HepG2 (cell line): Measurements from ENCODE around the gene NUDT13. TPM values are rescaled to one million over a fixed set of nuclear protein-coding genes. Genes with fewer than 3 reads are reported as not detected.

ENCODE experiments used
- ADNP ChIP-seq: sonication (generic); formaldehyde crosslinking; IDR thresholded peaks from 2 replicates; pipeline ENCODE4 v1.4.0; 2020; ENCODE audit warnings: missing genetic modification reagents
- CBX1 ChIP-seq: IDR thresholded peaks from one replicate; pipeline ENCODE4 v1.6.1; 2016; ENCODE audit warnings: antibody characterized with exemption, low read depth
- DR1 ChIP-seq: sonication (generic); formaldehyde crosslinking; IDR thresholded peaks from 2 replicates; pipeline ENCODE4 v1.8.0; 2021; ENCODE audit warnings: mild to moderate bottlenecking, missing genetic modification reagents, inconsistent platforms
- FOXM1 ChIP-seq: sonication (generic); formaldehyde crosslinking; IDR thresholded peaks from 2 replicates; pipeline ENCODE4 v1.5.0; 2020; ENCODE audit warnings: missing genetic modification reagents
- HHEX ChIP-seq: IDR thresholded peaks from 2 replicates; pipeline ENCODE4 v1.6.1; 2016; ENCODE audit warnings: control low read depth
- KLF15 ChIP-seq: sonication (generic); formaldehyde crosslinking; IDR thresholded peaks from 2 replicates; pipeline ENCODE4 v1.8.1; 2023; ENCODE audit warnings: borderline replicate concordance, mild to moderate bottlenecking, inconsistent platforms, missing genetic modification reagents, mixed read lengths
- PHB2 ChIP-seq: fragments of 450-650 bp; IDR thresholded peaks from 2 replicates; pipeline ENCODE4 v1.6.1; 2018; ENCODE audit not compliant: partially characterized antibody
- POGZ ChIP-seq: sonication (generic); formaldehyde crosslinking; IDR thresholded peaks from 2 replicates; pipeline ENCODE4 v1.4.0; 2020; ENCODE audit warnings: mild to moderate bottlenecking, missing genetic modification reagents
- RBM39 ChIP-seq: fragments of 200-400 bp; formaldehyde crosslinking; IDR thresholded peaks from one replicate; pipeline ENCODE4 v1.6.1; 2018; ENCODE audit warnings: antibody characterized with exemption, mild to moderate bottlenecking, low read depth, low read length; ENCODE audit not compliant: poor library complexity, severe bottlenecking
- WIZ ChIP-seq: sonication (generic); formaldehyde crosslinking; IDR thresholded peaks from 2 replicates; pipeline ENCODE4 v1.5.1; 2020; ENCODE audit warnings: mild to moderate bottlenecking, missing genetic modification reagents
- ZBTB20 ChIP-seq: sonication (generic); formaldehyde crosslinking; IDR thresholded peaks from 2 replicates; pipeline ENCODE4 v1.8.1; 2023; ENCODE audit warnings: missing genetic modification reagents, low read depth, mild to moderate bottlenecking, borderline replicate concordance
- ZIK1 ChIP-seq: sonication (generic); formaldehyde crosslinking; IDR thresholded peaks from 2 replicates; pipeline ENCODE4 v1.5.0; 2020; ENCODE audit warnings: mild to moderate bottlenecking, low read depth, missing genetic modification reagents, borderline replicate concordance
- ZMAT3 ChIP-seq: sonication (generic); formaldehyde crosslinking; conservative IDR thresholded peaks from 2 replicates; pipeline ENCODE4 v1.7.0; 2021; ENCODE audit warnings: missing genetic modification reagents
- ZNF253 ChIP-seq: sonication (generic); formaldehyde crosslinking; IDR thresholded peaks from 2 replicates; pipeline ENCODE4 v1.8.0; 2022; ENCODE audit warnings: mild to moderate bottlenecking, missing genetic modification reagents, borderline replicate concordance
- ZNF501 ChIP-seq: sonication (generic); formaldehyde crosslinking; IDR thresholded peaks from 2 replicates; pipeline ENCODE4 v1.5.1; 2020; ENCODE audit warnings: mild to moderate bottlenecking, moderate library complexity, missing genetic modification reagents
- polyA plus RNA-seq, 8 experiments: library from polyadenylated mRNA; depleted of rRNA in 3 of 8; stranded (reverse) in 7 of 8; unstranded in 1 of 8; fragments of >200 nt; fragmentation: Illumina TruSeq in 4 of 8; extraction: Trizol in 4 of 8; gene quantifications; 2 replicates each; pipeline versions ENCODE4 v1.2.1 to v1.2.3, GENCODE V29; 2011 to 2016; ENCODE audit warnings: low read depth in 4 of 8, missing spikeins in 1 of 8, mixed read lengths in 1 of 8; ENCODE audit not compliant: insufficient read depth in 1 of 8
- total RNA-seq, 5 experiments: library from RNA; depleted of rRNA; stranded (reverse); fragments of >200 nt; fragmentation: Illumina TruSeq; extraction: Trizol; gene quantifications; 2 replicates each; pipeline ENCODE4 v1.2.3, GENCODE V29; 2016; ENCODE audit warnings: low read depth in 1 of 5
- TF ChIP-seq, protein P1 (sequence below): sonication (generic); formaldehyde crosslinking; IDR thresholded peaks from 2 replicates; pipeline ENCODE4 v1.8.1; 2022; ENCODE audit warnings: low read depth, mild to moderate bottlenecking, missing genetic modification reagents
- TF ChIP-seq, protein P2 (sequence below): sonication (generic); formaldehyde crosslinking; IDR thresholded peaks from 2 replicates; pipeline ENCODE4 v1.4.0; 2020; ENCODE audit warnings: missing genetic modification reagents, low read depth, mild to moderate bottlenecking, borderline replicate concordance
- TF ChIP-seq, protein P3 (sequence below): sonication (generic); formaldehyde crosslinking; IDR thresholded peaks from 2 replicates; pipeline ENCODE4 v1.4.0; 2020; ENCODE audit warnings: mild to moderate bottlenecking, missing genetic modification reagents, borderline replicate concordance
- TF ChIP-seq, protein P4 (sequence below): sonication (generic); formaldehyde crosslinking; IDR thresholded peaks from 2 replicates; pipeline ENCODE4 v1.4.0; 2020; ENCODE audit warnings: missing genetic modification reagents
- TF ChIP-seq, protein P5 (sequence below): sonication (generic); formaldehyde crosslinking; IDR thresholded peaks from 2 replicates; pipeline ENCODE4 v1.8.0; 2022; ENCODE audit warnings: low read depth, missing genetic modification reagents

NUDT13 gene
- total and polyA plus RNA-seq, 2 of the 13 experiments (the other 11 are each of a cell fraction or from before 2014, with no cell fraction given) = 4.2 to 6.5 TPM

DNA sequence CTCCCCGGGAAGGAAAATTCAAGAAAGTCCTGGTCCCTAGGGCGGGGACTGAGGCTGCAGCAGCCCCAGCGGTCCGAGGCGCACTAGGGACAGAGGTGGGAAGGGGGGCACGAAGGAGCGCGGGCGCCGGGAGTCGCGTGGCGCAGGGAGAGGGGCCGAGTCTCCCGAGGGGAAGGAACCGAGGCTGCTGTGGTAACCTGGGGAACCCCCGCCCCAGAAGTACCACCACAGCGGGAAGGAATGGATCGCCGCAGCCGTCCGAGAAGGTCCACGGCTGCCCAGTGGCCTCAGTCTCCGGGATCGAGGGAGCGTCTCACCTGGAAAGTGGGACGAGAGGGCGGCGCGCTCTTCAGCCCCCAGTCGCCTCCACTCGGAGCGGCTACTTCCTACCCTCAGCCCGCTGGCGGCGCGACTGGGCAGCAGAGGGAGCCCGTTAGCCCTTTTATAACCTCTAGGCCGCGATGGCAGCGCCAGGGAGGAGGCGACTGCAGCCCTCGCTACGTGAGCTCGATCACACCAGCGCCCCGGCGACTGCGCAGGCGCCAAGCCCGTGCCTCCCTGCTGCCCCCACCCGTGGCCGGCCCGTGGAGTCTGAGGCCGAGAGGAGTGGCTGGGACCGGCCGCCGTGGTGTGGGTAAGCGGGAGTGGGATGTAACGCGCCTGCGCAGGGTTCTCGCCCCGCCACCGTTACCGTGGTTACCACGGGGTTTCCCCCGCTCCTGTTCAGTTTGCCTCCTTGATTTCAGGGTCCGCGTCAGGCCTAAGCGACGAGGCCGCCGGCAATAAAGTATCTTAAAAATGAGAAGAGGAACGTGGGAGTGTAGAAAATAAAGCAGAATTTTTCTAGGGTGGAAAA is 13.6 kb upstream of the NUDT13 start, which contains the start of gene P4HA1 (continued):
- TF ChIP-seq, protein P1, sequence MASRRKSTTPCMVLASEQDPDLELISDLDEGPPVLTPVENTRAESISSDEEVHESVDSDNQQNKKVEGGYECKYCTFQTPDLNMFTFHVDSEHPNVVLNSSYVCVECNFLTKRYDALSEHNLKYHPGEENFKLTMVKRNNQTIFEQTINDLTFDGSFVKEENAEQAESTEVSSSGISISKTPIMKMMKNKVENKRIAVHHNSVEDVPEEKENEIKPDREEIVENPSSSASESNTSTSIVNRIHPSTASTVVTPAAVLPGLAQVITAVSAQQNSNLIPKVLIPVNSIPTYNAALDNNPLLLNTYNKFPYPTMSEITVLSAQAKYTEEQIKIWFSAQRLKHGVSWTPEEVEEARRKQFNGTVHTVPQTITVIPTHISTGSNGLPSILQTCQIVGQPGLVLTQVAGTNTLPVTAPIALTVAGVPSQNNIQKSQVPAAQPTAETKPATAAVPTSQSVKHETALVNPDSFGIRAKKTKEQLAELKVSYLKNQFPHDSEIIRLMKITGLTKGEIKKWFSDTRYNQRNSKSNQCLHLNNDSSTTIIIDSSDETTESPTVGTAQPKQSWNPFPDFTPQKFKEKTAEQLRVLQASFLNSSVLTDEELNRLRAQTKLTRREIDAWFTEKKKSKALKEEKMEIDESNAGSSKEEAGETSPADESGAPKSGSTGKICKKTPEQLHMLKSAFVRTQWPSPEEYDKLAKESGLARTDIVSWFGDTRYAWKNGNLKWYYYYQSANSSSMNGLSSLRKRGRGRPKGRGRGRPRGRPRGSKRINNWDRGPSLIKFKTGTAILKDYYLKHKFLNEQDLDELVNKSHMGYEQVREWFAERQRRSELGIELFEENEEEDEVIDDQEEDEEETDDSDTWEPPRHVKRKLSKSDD (CRISPR knock-in tag) = no peak
- no peak for TF ChIP-seq KLF15 (CRISPR knock-in tag)
- TF ChIP-seq ZBTB20 = peak; percentile 68
- TF ChIP-seq, protein P2, sequence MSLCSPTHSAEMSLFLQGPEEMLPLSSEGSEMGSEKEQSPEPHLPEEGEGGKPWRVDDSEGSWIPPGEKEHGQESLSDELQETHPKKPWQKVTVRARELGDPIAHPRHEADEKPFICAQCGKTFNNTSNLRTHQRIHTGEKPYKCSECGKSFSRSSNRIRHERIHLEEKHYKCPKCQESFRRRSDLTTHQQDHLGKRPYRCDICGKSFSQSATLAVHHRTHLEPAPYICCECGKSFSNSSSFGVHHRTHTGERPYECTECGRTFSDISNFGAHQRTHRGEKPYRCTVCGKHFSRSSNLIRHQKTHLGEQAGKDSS (CRISPR knock-in tag) = peak; percentile 82; the same call in 1 of the 2 replicates
- TF ChIP-seq FOXM1 (CRISPR knock-in tag) = 0 out of 2 replicates have a peak, but pooled peaks have one; percentile 49
- TF ChIP-seq ZIK1 (CRISPR knock-in tag) = peak; percentile 83
- peak; percentile 98 for TF ChIP-seq RBM39
- no peak for TF ChIP-seq HHEX (CRISPR knock-in tag)
- TF ChIP-seq, protein P3, sequence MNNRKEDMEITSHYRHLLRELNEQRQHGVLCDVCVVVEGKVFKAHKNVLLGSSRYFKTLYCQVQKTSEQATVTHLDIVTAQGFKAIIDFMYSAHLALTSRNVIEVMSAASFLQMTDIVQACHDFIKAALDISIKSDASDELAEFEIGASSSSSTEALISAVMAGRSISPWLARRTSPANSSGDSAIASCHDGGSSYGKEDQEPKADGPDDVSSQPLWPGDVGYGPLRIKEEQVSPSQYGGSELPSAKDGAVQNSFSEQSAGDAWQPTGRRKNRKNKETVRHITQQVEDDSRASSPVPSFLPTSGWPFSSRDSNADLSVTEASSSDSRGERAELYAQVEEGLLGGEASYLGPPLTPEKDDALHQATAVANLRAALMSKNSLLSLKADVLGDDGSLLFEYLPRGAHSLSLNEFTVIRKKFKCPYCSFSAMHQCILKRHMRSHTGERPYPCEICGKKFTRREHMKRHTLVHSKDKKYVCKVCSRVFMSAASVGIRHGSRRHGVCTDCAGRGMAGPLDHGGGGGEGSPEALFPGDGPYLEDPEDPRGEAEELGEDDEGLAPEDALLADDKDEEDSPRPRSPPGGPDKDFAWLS (CRISPR knock-in tag) = no peak
- no peak; the same call in 1 of the 2 replicates for TF ChIP-seq ADNP (CRISPR knock-in tag)
- no peak for TF ChIP-seq CBX1
- no peak; the same call in 1 of the 2 replicates for TF ChIP-seq WIZ
- peak; percentile 91 for TF ChIP-seq ZNF501 (CRISPR knock-in tag)
- peak; percentile 93 for TF ChIP-seq POGZ (CRISPR knock-in tag)
- TF ChIP-seq ZMAT3 (CRISPR knock-in tag) = peak; percentile 63
- peak; percentile 93 for TF ChIP-seq DR1 (CRISPR knock-in tag)
- TF ChIP-seq, protein P4, sequence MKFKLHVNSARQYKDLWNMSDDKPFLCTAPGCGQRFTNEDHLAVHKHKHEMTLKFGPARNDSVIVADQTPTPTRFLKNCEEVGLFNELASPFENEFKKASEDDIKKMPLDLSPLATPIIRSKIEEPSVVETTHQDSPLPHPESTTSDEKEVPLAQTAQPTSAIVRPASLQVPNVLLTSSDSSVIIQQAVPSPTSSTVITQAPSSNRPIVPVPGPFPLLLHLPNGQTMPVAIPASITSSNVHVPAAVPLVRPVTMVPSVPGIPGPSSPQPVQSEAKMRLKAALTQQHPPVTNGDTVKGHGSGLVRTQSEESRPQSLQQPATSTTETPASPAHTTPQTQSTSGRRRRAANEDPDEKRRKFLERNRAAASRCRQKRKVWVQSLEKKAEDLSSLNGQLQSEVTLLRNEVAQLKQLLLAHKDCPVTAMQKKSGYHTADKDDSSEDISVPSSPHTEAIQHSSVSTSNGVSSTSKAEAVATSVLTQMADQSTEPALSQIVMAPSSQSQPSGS (CRISPR knock-in tag) = peak; percentile 87
- no peak; the same call in 1 of the 2 replicates for TF ChIP-seq ZNF253 (CRISPR knock-in tag)
- no peak for TF ChIP-seq PHB2
- TF ChIP-seq, protein P5, sequence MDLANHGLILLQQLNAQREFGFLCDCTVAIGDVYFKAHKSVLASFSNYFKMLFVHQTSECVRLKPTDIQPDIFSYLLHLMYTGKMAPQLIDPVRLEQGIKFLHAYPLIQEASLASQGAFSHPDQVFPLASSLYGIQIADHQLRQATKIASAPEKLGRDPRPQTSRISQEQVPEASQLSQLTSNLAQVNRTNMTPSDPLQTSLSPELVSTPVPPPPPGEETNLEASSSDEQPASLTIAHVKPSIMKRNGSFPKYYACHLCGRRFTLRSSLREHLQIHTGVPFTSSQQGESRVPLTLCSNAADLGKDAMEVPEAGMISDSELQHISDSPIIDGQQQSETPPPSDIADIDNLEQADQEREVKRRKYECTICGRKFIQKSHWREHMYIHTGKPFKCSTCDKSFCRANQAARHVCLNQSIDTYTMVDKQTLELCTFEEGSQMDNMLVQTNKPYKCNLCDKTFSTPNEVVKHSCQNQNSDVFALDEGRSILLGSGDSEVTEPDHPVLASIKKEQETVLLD (CRISPR knock-in tag) = peak; percentile 41; the same call in 1 of the 2 replicates
